GM19397 (cell line): ENCODE data around the gene MMP26.
"Not testable (repeated sequence)": the region's sequence is repeated elsewhere in the genome, so short reads cannot be mapped to it uniquely, and the experiment has no call there.

Source experiments
- ATAC-seq: cut with Tn5 transposase; IDR thresholded peaks from one replicate; pipeline ENCODE4 v1.9.1; 2021; ENCODE audit warnings: mild to moderate bottlenecking, moderate library complexity; ENCODE audit not compliant: unreplicated experiment

The MMP26 gene

GRCh38 chr11:4722616-4723534 lies 18.3 kb downstream of the MMP26 start:
- ATAC-seq, result not testable (repeated sequence)

- no peak for ATAC-seq
These were observed 22.6 kb downstream of the MMP26 start for GRCh38 chr11:4727171-4727570.

- ATAC-seq, result no peak
These were observed 36.2 kb downstream of the MMP26 start for GRCh38 chr11:4740735-4741134.

- no peak for ATAC-seq
These were observed 43.9 kb downstream of the MMP26 start for GRCh38 chr11:4748438-4748837.

- ATAC-seq, result no peak
These were observed 46.6 kb downstream of the MMP26 start for GRCh38 chr11:4751201-4751600.
